ENCODE data around the gene SRPRA.

- TF ChIP-seq CTCF (conservative IDR thresholded peaks at IDR 0.05 in 1 of 2, IDR thresholded peaks at IDR 0.05 in 1 of 2; ENCODE audit: low read depth in 1 of 2, low read length in 2 of 2) (no peak), EZH2 (IDR thresholded peaks at IDR 0.05; ENCODE audit: low read length, missing control alignments) (no peak)
These were observed 1.0 kb downstream of the SRPRA start for GRCh38 chr11:126267650-126268049.
